Activated T-helper 9 cell treated with anti-CD3 and anti-CD28 coated beads, Interleukin-2, amount 50 U/mL, for 16 hours (primary cell): ENCODE measurements around the gene GOLGA6L4.
"Not testable (repeated sequence)": the region's sequence is repeated elsewhere in the genome, so short reads cannot be mapped to it uniquely, and the experiment has no call there.

Experiments used
- DNase-seq: peaks from one replicate; pipeline ENCODE4 v3.0.0-alpha.2; 2020; ENCODE audit warnings: low read depth

GOLGA6L4 gene, protein sequence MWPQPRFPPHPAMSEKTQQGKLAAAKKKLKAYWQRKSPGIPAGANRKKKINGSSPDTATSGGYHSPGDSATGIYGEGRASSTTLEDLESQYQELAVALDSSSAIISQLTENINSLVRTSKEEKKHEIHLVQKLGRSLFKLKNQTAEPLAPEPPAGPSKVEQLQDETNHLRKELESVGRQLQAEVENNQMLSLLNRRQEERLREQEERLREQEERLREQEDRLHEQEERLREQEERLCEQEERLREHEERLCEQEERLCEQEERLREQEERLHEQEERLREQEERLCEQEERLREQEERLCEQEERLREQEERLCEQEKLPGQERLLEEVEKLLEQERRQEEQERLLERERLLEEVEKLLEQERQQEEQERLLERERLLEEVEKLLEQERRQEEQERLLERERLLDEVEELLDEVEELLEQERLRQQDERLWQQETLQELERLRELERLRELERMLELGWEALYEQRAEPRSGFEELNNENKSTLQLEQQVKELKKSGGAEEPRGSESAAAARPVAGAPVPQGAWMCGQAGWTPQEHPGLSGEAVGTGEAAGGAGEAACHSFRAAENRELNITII

GRCh38 chr15:84235573-84235972 is at the start of gene GOLGA6L4:
Gene GOLGA6L4 (plus strand): TSS chr15:84235773. CDS start chr15:84235835, 62 bp downstream.
- not testable (repeated sequence) for DNase-seq

- not testable (repeated sequence) for DNase-seq
Observed at GRCh38 chr15:84192982-84193381, 42.6 kb upstream of the GOLGA6L4 start.

DNA sequence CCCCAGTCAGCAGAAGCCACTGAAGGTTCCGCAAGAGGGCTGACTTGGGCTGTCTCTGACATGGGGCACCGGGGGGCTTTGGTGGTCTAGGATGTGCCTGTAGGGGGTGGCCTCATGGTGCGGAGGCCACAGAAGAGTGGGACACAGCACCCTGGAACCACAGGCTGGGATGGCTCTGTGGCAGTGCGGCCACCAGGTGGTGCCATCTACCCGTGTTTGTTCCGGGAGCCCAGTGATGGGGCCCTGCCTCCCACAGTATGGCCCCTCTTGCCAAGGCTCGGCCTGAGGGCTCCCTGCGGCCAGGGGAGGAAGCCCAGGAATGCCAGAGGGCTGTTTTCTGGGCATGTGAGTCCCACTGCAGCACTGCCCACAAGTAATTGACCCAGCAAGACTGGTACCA is 40.0 kb upstream of the GOLGA6L4 start:
- not testable (repeated sequence) for DNase-seq

GRCh38 chr15:84196530-84197188 is 38.9 kb upstream of the GOLGA6L4 start:
- DNase-seq, result not testable (repeated sequence)

- not testable (repeated sequence) for DNase-seq
Observed at GRCh38 chr15:84199865-84200264, 35.7 kb upstream of the GOLGA6L4 start.

DNA sequence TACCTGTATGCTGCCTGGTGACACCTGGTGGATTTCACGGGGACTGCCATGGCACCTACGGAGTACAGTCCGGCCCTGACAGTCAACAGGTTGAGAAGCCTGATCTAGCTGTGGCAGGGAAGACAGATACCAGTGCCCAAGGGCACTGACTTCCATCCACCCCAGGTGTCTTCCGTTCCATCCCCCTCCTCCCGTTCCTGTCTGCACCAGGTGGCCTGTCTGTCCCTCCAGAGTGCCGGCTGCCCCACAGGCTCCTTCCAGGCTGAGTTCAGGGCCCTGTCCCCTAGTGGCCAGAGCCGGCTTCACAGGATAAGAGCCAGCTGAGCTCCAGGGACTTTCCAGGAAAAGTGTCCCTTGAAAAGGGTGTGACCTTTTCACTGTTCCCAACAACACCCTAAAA is 10.9 kb downstream of the GOLGA6L4 start:
- not testable (repeated sequence) for DNase-seq
